ENCODE results near the gene BNC2. TPM values are rescaled to one million over a fixed set of nuclear protein-coding genes. Genes with fewer than 3 reads are reported as not detected.

BNC2 gene
- total RNA-seq, 2 donors from 2014 or later: 0.32 TPM; not detected in 1

GRCh38 chr9:16726718-16727451 lies 143.6 kb downstream of the BNC2 start:
- no peaks in the 10 kb centered on the region for H3K4me1 Mint-ChIP-seq (ENCODE audit: low read depth)
- H3K36me3 Mint-ChIP-seq (ENCODE audit: insufficient read depth in 2 of 2): no peaks in the 10 kb centered on the region
- ATAC-seq (replicated peaks in 1 of 2) (peak; percentile 32), DNase-seq (peak in 1 of 2 donors; percentile 0)
- peak overlapping the region; percentile 63 to 66 for H3K4me3 Mint-ChIP-seq
- H3K27ac Mint-ChIP-seq: no peak overlapping the region
- no peaks in the 10 kb centered on the region for H3K9me3 Mint-ChIP-seq
- peaks cover 25% of the 10 kb centered on the region for H3K27me3 Mint-ChIP-seq (ENCODE audit: low read depth)

- no peaks in the 10 kb centered on the region for H3K4me1 Mint-ChIP-seq (ENCODE audit: low read depth)
- DNase-seq (no peak), ATAC-seq (replicated peaks in 1 of 2) (no peak)
- H3K36me3 Mint-ChIP-seq (ENCODE audit: insufficient read depth in 2 of 2): no peaks in the 10 kb centered on the region
- no peak overlapping the region for H3K4me3 Mint-ChIP-seq
- H3K9me3 Mint-ChIP-seq: no peaks in the 10 kb centered on the region
- peaks cover 25% of the 10 kb centered on the region for H3K27me3 Mint-ChIP-seq (ENCODE audit: low read depth)
- no peak overlapping the region for H3K27ac Mint-ChIP-seq
Measured at GRCh38 chr9:16726029-16726428, 144.4 kb downstream of the BNC2 start.

GRCh38 chr9:16725066-16725465 lies 145.4 kb downstream of the BNC2 start:
- DNase-seq (no peak), ATAC-seq (replicated peaks in 1 of 2) (no peak)
- no peak overlapping the region for H3K4me3 Mint-ChIP-seq
- peaks cover 25% of the 10 kb centered on the region for H3K27me3 Mint-ChIP-seq (ENCODE audit: low read depth)
- no peak overlapping the region for H3K27ac Mint-ChIP-seq
- no peaks in the 10 kb centered on the region for H3K4me1 Mint-ChIP-seq (ENCODE audit: low read depth)
- no peaks in the 10 kb centered on the region for H3K36me3 Mint-ChIP-seq (ENCODE audit: insufficient read depth in 2 of 2)
- no peaks in the 10 kb centered on the region for H3K9me3 Mint-ChIP-seq

- DNase-seq (no peak), ATAC-seq (replicated peaks in 1 of 2) (no peak)
- Mint-ChIP-seq H3K27ac (no peak overlapping the region), H3K27me3 (ENCODE audit: low read depth) (peaks cover 12% of the 10 kb centered on the region), H3K36me3 (ENCODE audit: insufficient read depth in 2 of 2) (no peaks in the 10 kb centered on the region), H3K4me1 (ENCODE audit: low read depth) (no peaks in the 10 kb centered on the region), H3K4me3 (no peak overlapping the region), H3K9me3 (no peaks in the 10 kb centered on the region)
Measured at GRCh38 chr9:16721972-16722371, 148.5 kb downstream of the BNC2 start.

GRCh38 chr9:16720386-16720785 lies 150.1 kb downstream of the BNC2 start:
- Mint-ChIP-seq H3K36me3 (ENCODE audit: insufficient read depth in 2 of 2) (no peaks in the 10 kb centered on the region), H3K27me3 (ENCODE audit: low read depth) (no peaks in the 10 kb centered on the region), H3K9me3 (no peaks in the 10 kb centered on the region), H3K4me3 (no peak overlapping the region), H3K27ac (no peak overlapping the region), H3K4me1 (ENCODE audit: low read depth) (no peaks in the 10 kb centered on the region)
- DNase-seq: no peak
- ATAC-seq (replicated peaks in 1 of 2): no peak

- H3K4me1 Mint-ChIP-seq (ENCODE audit: low read depth): no peaks in the 10 kb centered on the region
- H3K36me3 Mint-ChIP-seq (ENCODE audit: insufficient read depth in 2 of 2): no peaks in the 10 kb centered on the region
- no peak for ATAC-seq (replicated peaks in 1 of 2)
Measured at GRCh38 chr9:16719921-16720320, 150.5 kb downstream of the BNC2 start.

GRCh38 chr9:16718952-16719351 lies 151.5 kb downstream of the BNC2 start:
- no peak for DNase-seq
- H3K9me3 Mint-ChIP-seq: no peaks in the 10 kb centered on the region
- no peaks in the 10 kb centered on the region for H3K4me1 Mint-ChIP-seq (ENCODE audit: low read depth)
- no peak overlapping the region for H3K27ac Mint-ChIP-seq
- no peaks in the 10 kb centered on the region for H3K36me3 Mint-ChIP-seq (ENCODE audit: insufficient read depth in 2 of 2)
- no peak for ATAC-seq (replicated peaks in 1 of 2)
- H3K4me3 Mint-ChIP-seq: no peak overlapping the region
- no peaks in the 10 kb centered on the region for H3K27me3 Mint-ChIP-seq (ENCODE audit: low read depth)

More at GRCh38 chr9:16719921-16720320, 150.5 kb downstream of the BNC2 start:
- H3K4me3 Mint-ChIP-seq: no peak overlapping the region
- no peaks in the 10 kb centered on the region for H3K9me3 Mint-ChIP-seq
- no peaks in the 10 kb centered on the region for H3K27me3 Mint-ChIP-seq (ENCODE audit: low read depth)
- DNase-seq: no peak
- H3K27ac Mint-ChIP-seq: no peak overlapping the region

GRCh38 chr9:16718296-16718695 lies 152.2 kb downstream of the BNC2 start:
- H3K36me3 Mint-ChIP-seq (ENCODE audit: insufficient read depth in 2 of 2): no peaks in the 10 kb centered on the region
- H3K4me3 Mint-ChIP-seq: no peak overlapping the region
- no peaks in the 10 kb centered on the region for H3K27me3 Mint-ChIP-seq (ENCODE audit: low read depth)
- ATAC-seq (replicated peaks in 1 of 2) (no peak), DNase-seq (no peak)
- H3K4me1 Mint-ChIP-seq (ENCODE audit: low read depth): no peaks in the 10 kb centered on the region
- H3K9me3 Mint-ChIP-seq: no peaks in the 10 kb centered on the region
- no peak overlapping the region for H3K27ac Mint-ChIP-seq

- H3K27me3 Mint-ChIP-seq (ENCODE audit: low read depth): no peaks in the 10 kb centered on the region
- no peaks in the 10 kb centered on the region for H3K36me3 Mint-ChIP-seq (ENCODE audit: insufficient read depth in 2 of 2)
- no peak for ATAC-seq (replicated peaks in 1 of 2)
- H3K4me1 Mint-ChIP-seq (ENCODE audit: low read depth): no peaks in the 10 kb centered on the region
- no peak overlapping the region for H3K27ac Mint-ChIP-seq
- no peaks in the 10 kb centered on the region for H3K9me3 Mint-ChIP-seq
- no peak overlapping the region for H3K4me3 Mint-ChIP-seq
- DNase-seq: no peak
Measured at GRCh38 chr9:16716601-16717000, 153.9 kb downstream of the BNC2 start.

GRCh38 chr9:16715404-16715803 lies 155.1 kb downstream of the BNC2 start:
- ATAC-seq (replicated peaks in 1 of 2) (no peak), DNase-seq (no peak)
- no peak overlapping the region for H3K4me3 Mint-ChIP-seq
- no peaks in the 10 kb centered on the region for H3K36me3 Mint-ChIP-seq (ENCODE audit: insufficient read depth in 2 of 2)
- H3K27me3 Mint-ChIP-seq (ENCODE audit: low read depth): no peaks in the 10 kb centered on the region
- H3K27ac Mint-ChIP-seq: no peak overlapping the region
- H3K4me1 Mint-ChIP-seq (ENCODE audit: low read depth): no peaks in the 10 kb centered on the region
- no peaks in the 10 kb centered on the region for H3K9me3 Mint-ChIP-seq

- Mint-ChIP-seq H3K4me1 (ENCODE audit: low read depth) (no peaks in the 10 kb centered on the region), H3K27ac (no peak overlapping the region), H3K9me3 (peaks cover 4% of the 10 kb centered on the region in 2 donors), H3K4me3 (no peak overlapping the region), H3K27me3 (ENCODE audit: low read depth) (no peaks in the 10 kb centered on the region), H3K36me3 (ENCODE audit: insufficient read depth in 2 of 2) (no peaks in the 10 kb centered on the region)
- DNase-seq (no peak), ATAC-seq (replicated peaks in 1 of 2) (no peak)
Measured at GRCh38 chr9:16712787-16713186, 157.7 kb downstream of the BNC2 start.

- H3K9me3 Mint-ChIP-seq: peaks cover 4 to 7% of the 10 kb centered on the region in 2 donors
- no peaks in the 10 kb centered on the region for H3K27me3 Mint-ChIP-seq (ENCODE audit: low read depth)
- no peaks in the 10 kb centered on the region for H3K36me3 Mint-ChIP-seq (ENCODE audit: insufficient read depth in 2 of 2)
- no peak overlapping the region for H3K4me3 Mint-ChIP-seq
- no peak for ATAC-seq (replicated peaks in 1 of 2)
- no peak for DNase-seq
- H3K27ac Mint-ChIP-seq: no peak overlapping the region
- no peaks in the 10 kb centered on the region for H3K4me1 Mint-ChIP-seq (ENCODE audit: low read depth)
Measured at GRCh38 chr9:16710888-16711287, 159.6 kb downstream of the BNC2 start.

GRCh38 chr9:16709924-16710323 lies 160.5 kb downstream of the BNC2 start:
- H3K36me3 Mint-ChIP-seq (ENCODE audit: insufficient read depth in 2 of 2): no peaks in the 10 kb centered on the region
- ATAC-seq (replicated peaks in 1 of 2) (no peak), DNase-seq (no peak)
- H3K9me3 Mint-ChIP-seq: peaks cover 4 to 7% of the 10 kb centered on the region in 2 donors
- H3K27me3 Mint-ChIP-seq (ENCODE audit: low read depth): no peaks in the 10 kb centered on the region
- H3K4me3 Mint-ChIP-seq: no peak overlapping the region
- no peak overlapping the region for H3K27ac Mint-ChIP-seq
- no peaks in the 10 kb centered on the region for H3K4me1 Mint-ChIP-seq (ENCODE audit: low read depth)
